C4-2B (cell line): ENCODE measurements around the gene CT45A10.
A peak's percentile ranks its signal among the peaks of the same experiment; 100 is the strongest.

Experiments
- CTCF ChIP-seq: fragments of 450-650 bp; conservative IDR thresholded peaks from 2 replicates; pipeline ENCODE4 v1.5.1; 2017; ENCODE audit warnings: mild to moderate bottlenecking
- ZFX ChIP-seq: fragments of 450-650 bp; IDR thresholded peaks from 2 replicates; pipeline ENCODE4 v1.6.1; 2017

GRCh38 chrX:135931644-135932487, 38.6 kb upstream of the CT45A10 start:
- peak; percentile 78 for TF ChIP-seq CTCF
- TF ChIP-seq ZFX, result no peak
